Stimulated activated CD4-positive, alpha-beta T cell treated with anti-CD3 and anti-CD28 coated beads, Interleukin-4, amount 100 ng/mL, for 1 hour (primary cell): ENCODE measurements around the gene VAPB.

Experiments used
- DNase-seq: peaks from one replicate; pipeline ENCODE4 v3.0.0-alpha.2; 2020

VAPB gene

DNA sequence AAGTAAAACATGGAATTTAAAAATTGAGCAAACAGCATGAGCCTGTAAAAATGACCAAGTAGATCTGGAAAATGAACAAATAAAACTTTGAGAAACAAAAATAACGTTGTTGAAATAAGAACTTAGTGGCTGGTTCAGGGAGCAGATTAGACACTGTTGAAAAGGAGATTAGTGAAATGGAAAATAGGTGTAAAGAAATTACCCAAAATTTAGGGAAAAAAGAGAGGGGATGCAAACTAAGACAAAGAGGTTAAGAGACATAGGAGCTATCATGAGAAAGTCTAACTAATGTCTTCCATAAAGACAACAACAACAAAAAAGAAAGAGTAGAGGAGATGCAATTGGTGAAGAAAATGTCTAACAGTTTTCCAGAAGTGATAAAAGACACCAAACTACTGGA lies 97.2 kb downstream of the VAPB start:
- no peak for DNase-seq

DNA sequence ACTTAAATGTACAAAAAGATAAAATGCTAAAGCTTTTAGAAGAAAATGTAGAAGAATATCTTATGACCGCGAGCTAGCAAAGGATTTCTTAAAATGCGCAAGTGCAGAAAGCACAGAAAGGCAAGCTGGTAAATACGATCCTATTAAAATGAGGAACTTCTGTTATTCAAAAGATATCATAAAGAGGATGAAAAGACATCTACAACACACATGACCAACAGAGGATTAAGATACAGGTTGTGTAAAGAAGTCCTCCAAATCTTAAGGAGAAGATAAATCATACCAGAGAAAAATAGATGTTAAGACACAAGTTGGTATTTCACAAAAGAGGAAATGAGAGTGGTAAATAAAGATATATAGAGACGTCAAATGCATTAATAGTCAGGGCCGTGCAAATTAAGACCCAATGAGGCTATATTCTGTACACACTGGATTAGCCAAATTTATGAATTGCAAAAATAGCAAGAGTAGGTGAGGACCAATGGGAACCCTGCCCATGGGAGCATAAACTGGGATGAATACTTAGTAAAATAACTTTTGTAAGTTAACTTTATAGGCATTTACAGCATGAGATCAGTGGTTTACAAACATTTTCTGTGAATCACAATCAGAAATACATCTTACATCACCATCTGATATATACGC lies 103.2 kb downstream of the VAPB start:
- DNase-seq, result no peak

DNA sequence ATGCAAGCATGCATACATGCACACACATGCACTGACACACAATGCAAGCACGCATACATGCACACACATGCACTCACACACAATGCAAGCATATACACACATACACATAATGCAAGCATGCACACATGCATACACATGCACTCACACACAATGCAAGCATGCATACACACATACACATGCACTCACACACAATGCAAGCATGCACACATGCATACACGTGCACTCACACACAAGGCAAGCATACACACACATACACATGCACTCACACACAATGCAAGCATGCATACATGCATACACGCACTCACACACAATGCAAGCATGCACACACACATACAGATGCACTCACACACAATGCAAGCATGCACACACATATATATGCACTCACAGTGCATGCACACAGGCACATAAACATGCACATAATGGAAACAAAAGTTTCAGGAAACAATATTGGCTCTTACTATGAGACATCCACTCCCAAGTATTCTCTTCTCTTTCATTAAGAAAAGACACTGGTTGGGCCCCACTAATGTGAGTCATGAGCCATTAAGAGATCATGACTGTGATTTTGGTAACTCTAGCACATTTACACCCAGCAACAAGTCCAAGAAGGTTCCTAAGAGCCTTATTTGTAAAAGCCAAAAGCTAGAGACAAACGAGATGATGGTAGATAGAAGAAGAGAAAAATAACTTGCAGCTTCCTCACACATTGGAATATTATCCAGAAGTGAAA lies 103.9 kb downstream of the VAPB start:
- DNase-seq, result no peak

DNA sequence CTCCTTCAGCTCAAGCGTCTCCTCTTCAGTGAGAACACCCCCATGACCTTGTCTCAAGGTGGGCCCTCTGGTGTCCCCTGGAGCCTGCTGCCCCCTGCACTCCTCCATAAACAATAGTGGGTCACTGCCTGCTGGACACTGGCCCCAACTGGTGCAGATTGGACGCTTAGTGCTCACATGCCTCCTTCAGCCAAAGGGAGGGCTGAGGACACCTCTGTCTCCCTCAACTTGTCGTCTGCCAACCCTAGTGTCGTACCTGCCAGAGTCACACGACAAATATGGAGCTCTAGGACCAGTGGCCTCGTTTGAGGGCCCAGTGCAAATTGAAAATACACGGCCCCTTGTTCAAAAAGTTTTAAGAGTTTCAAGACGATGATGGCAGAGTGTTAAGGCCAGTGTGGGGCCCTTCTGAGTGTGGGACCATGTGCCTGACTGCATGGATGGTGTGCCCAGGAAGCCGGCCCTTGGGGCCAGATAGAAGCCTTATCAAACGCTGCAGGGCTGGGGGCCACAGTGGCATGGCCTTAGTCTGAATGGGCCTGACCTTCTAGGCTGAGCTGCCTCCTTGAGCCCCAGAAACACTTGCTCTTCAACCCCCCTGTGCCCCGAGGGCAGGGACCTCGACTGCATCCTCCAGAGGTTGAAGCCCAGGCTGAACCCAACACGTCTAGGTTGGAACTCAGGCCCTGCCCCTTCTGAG lies 106.0 kb downstream of the VAPB start:
- no peak for DNase-seq

DNA sequence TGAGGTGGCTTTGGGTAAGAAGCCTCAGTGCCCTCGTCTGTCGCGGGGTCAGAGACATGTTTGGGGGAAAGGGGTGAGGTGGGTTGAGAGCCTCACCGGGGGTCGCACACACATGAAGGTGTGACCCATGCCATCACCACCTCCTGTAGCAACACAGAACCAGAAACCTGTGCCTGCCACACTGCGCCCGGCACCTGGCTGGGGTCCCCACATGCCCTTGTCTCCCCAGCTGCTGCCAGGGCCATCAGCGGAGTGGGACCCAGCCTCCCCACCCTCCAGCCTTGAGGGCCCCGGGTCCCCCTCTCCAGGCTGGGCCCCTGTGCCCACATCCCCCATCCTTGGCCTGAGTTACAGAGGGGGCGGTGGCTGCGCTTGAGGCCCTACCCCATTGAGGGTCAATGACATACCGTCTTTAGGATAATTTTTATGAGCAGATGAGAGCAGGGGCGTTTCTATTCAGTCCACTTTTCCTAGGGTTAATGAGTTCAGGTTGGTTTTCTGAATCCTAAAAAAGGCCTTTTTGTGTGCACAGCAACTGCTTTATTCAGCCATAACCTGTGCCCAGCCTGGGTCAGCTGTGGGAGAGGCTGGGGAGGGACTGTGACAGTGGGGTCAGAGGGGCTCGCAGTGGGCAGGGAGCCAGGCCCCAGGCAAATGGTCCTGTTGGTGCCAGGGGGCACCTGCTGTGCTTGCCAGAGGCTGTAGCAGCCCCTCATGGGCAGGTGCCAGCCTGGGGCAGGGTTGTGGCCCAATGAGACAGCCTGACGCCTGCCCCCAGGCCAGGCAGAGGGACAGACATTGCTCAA lies 106.8 kb downstream of the VAPB start:
- DNase-seq, result no peak

DNA sequence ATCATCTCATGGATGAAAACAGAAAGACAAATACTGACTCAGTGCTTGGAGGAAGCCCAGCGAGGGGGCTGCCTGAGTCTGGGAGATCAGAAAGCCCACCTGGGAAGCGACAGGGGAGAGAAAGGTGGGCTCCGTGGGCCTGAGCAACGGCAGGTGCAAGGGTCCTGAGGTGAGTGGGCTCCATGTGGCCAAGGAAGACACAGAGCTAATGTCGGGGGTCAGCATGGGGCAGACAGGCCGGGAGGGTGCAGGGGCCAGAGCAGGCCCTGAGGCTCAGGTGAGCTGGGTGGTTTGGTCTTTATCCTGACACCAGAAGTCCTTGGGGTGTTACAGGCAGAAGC lies 107.4 kb downstream of the VAPB start:
- no peak for DNase-seq

DNA sequence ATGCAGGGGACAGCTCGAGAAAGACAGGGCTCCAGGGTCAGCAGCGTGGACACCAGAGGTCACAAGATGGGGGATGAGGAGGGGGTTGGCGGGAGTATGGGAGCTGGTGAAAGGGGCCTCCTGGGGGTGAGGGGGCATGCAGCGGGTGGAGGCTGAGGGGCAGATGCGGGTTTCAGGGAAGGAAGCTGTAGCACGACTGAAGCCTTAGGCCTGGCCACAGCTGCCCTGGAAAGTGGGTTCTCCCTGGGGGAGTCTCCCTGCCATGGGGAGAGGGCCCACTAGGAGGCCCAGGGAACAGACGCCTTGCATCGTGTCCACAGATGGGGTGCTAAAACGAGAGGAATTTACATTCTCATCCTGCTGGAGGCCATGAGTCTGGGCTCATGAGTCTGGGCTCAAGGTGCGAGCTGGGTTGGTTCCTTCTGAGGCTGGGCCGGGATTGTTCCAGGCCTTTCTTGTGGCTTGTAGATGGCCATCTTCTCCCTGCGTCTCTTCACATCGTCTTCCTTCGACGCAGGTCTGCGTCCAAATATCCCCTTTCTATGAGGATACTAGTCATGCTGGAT lies 108.1 kb downstream of the VAPB start:
- no peak for DNase-seq

DNA sequence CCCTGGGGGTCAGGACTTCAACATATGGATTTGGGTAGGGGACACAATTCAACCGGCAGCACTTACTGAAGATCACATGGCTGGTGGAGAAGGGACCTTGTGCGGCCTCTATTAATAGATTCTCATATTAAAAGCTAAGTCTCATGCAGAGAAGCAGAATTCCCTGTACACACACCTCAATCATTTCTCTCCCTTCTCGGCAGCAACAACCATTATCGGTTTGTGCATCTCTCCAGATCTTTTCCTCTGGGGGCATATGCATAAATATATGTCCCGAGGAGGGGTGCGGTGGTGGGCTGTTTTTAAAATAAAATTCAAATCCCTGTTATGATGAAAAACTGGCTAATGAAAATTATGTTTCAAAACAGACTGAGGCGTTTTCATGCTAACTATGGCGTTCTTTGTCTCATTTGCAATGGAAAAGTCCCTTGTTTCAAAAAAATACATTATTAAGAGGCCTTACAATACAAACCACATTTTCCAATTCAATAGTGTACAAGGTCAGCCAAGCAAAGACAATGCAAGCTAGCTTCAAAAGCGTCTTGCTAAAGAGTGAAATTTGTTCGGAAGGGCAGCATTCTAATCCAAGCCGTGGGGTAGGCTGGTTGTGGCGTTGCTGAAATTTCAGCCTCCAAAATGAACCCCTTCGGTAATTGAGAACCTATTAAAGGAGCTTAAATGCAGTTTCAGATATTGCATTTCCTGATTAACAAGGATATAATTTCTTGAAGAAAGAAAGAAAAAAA lies 108.9 kb downstream of the VAPB start:
- DNase-seq, result no peak

DNA sequence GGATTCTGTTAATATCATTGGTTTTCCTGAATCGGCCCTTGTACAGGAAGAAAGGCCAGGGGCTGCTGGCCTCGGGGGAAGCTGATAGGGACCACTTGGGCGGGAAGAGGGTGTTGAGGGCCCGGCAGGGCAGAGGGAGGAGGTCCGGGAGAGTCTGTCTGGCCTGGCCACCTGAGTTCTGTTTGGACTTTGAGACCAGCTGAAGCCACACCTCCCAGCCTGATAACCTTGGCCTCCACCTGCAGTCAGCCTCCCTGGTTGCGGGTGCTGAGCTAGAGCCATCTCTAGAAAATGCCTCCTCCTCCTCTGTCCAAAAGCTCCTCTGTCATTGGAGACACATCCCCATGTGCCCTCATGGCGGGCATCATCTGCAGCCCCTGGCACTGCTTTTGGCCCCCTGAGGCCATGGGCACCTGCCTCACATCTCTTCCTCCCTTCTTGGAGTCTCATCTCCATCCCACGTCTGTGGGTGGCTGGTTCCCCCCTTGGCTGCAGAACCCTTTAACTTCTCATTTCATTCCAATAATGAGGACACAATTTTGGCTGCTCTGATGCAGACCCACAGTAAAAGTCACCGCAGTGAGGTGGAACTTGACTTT lies 109.5 kb downstream of the VAPB start:
- no peak for DNase-seq

DNA sequence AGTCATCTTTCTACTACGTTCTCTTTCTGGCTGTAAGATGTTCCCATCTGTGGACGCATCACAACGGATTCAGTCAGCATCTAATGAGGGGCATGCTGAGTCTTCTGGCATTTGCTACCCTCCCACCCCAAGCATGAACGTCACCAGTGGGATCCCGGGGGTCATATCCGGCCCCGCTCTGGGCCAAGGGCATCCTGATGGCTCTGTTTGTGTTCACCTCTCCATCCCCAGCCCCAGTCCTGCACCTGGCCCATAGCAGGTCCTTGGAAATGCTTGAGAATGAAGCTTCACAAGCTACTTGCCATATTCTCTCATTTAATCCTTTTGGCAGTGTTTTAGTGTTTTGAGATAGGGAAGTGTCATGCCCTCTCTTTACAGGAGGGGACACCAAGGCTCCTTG lies 111.2 kb downstream of the VAPB start:
- no peak for DNase-seq
